HG03558 (cell line): ENCODE results near the gene CDCP1.

Experiments used
- ATAC-seq: cut with Tn5 transposase; IDR thresholded peaks from one replicate; pipeline ENCODE4 v1.9.1; 2021; ENCODE audit warnings: moderate number of reproducible peaks; ENCODE audit not compliant: unreplicated experiment; ENCODE audit errors: extremely low read depth

Gene CDCP1

GRCh38 chr3:45139372-45140140, 6.6 kb downstream of the CDCP1 start:
- ATAC-seq = no peak

- ATAC-seq = no peak
Measured at GRCh38 chr3:45137656-45138181, 8.5 kb downstream of the CDCP1 start.

GRCh38 chr3:45135959-45136358, 10.2 kb downstream of the CDCP1 start:
- no peak for ATAC-seq

- no peak for ATAC-seq
Measured at GRCh38 chr3:45134758-45135521, 11.2 kb downstream of the CDCP1 start.

GRCh38 chr3:45132568-45133211, 13.5 kb downstream of the CDCP1 start:
- no peak for ATAC-seq

GRCh38 chr3:45131201-45131600, 15.0 kb downstream of the CDCP1 start:
- no peak for ATAC-seq

- ATAC-seq = no peak
Measured at GRCh38 chr3:45130476-45130875, 15.7 kb downstream of the CDCP1 start.

- no peak for ATAC-seq
Measured at GRCh38 chr3:45128950-45129349, 17.2 kb downstream of the CDCP1 start.

GRCh38 chr3:45127130-45127822, 18.9 kb downstream of the CDCP1 start:
- no peak for ATAC-seq

- ATAC-seq = no peak
Measured at GRCh38 chr3:45126730-45127129, 19.4 kb downstream of the CDCP1 start.

GRCh38 chr3:45125550-45126026, 20.6 kb downstream of the CDCP1 start:
- ATAC-seq = no peak

GRCh38 chr3:45124956-45125355, 21.2 kb downstream of the CDCP1 start:
- no peak for ATAC-seq

GRCh38 chr3:45124352-45124751, 21.8 kb downstream of the CDCP1 start:
- no peak for ATAC-seq

GRCh38 chr3:45123581-45124269, 22.5 kb downstream of the CDCP1 start:
- no peak for ATAC-seq

- no peak for ATAC-seq
Measured at GRCh38 chr3:45123030-45123429, 23.1 kb downstream of the CDCP1 start.

- ATAC-seq = no peak
Measured at GRCh38 chr3:45120359-45121158, 25.6 kb downstream of the CDCP1 start.

- ATAC-seq = no peak
Measured at GRCh38 chr3:45119824-45120358, 26.3 kb downstream of the CDCP1 start.

- no peak for ATAC-seq
Measured at GRCh38 chr3:45119376-45119775, 26.8 kb downstream of the CDCP1 start.
